Measurements from ENCODE around the gene CCDC38.
"Not testable (repeated sequence)": the region's sequence is repeated elsewhere in the genome, so short reads cannot be mapped to it uniquely, and the experiment has no call there.

CCDC38 gene

DNA sequence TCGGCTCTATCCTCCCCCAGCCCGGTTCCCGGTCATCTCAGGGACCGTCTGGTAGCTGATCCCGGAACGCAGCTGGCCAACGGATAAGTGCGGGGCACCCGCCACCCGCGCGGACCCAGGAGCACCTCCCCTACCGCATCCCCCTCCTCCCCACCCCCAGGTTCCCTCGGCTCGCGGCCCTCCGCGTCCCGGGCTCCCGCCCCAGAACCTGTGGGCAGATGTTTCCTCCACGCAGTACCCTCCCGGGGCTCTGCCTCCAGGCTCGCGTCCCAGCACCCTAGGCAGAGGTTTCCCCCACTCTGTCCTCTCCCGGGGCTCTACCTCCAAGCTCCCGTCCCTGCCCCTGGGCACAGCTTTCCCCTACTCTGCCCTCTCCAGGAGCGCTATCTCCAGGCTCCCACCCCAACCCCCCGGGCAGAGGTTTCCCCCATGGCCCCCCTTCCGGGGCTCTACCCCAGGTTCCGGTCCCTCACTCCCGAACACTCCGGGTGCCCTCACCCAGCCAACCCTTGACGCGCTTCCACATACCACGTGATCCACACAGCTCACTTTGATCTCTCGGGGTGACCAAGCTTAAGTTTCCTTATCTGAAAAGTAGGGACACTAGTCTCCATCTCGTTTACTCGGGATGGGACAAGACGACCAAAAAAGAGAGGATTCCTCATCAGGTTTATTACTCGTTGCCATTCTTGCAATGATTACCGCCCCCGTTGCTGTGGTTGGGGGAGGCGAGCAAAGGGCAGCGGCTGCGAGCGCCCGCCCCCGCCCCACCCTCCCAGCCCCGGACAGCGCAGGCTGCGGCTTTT, at the start of gene CCDC38:
CCDC38 (minus strand) TSS at position 91 of the 806 bp plus-strand sequence. CDS start 6,105 bp downstream, outside the sequence.
- DNase-seq, result peak; percentile 79

- no peak for DNase-seq
Measured at GRCh38 chr12:95990136-95990535, 47.7 kb upstream of the CCDC38 start.

- DNase-seq, result no peak
Measured at GRCh38 chr12:95989504-95990123, 47.2 kb upstream of the CCDC38 start.

- DNase-seq, result no peak
Measured at GRCh38 chr12:95988506-95989275, 46.3 kb upstream of the CCDC38 start.

GRCh38 chr12:95986635-95987570, 44.5 kb upstream of the CCDC38 start:
- DNase-seq, result no peak

DNA sequence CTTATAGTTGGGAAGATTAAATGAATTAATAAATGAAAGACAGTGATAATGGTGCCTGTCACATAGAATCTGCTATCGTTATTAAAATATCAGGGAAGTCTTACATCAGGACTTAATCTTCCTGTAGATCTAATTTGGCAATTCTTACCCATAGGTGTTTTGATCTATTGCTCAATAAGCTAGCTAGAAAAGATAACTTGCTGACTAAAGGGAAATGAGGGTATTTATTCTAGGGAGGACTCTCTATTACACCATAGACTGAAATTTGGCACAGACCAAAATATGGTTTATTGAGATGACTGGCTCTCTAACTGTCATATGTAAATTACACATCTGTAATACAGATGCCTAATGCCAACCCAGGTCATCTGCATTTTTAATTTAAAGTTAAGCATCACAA, 42.3 kb upstream of the CCDC38 start:
- DNase-seq, result no peak

GRCh38 chr12:95982602-95983001, 40.2 kb upstream of the CCDC38 start:
- no peak for DNase-seq

- DNase-seq, result no peak
Measured at GRCh38 chr12:95980437-95980836, 38.0 kb upstream of the CCDC38 start.

- DNase-seq, result no peak
Measured at GRCh38 chr12:95978774-95979173, 36.4 kb upstream of the CCDC38 start.

GRCh38 chr12:95978351-95978750, 35.9 kb upstream of the CCDC38 start:
- DNase-seq, result no peak

DNA sequence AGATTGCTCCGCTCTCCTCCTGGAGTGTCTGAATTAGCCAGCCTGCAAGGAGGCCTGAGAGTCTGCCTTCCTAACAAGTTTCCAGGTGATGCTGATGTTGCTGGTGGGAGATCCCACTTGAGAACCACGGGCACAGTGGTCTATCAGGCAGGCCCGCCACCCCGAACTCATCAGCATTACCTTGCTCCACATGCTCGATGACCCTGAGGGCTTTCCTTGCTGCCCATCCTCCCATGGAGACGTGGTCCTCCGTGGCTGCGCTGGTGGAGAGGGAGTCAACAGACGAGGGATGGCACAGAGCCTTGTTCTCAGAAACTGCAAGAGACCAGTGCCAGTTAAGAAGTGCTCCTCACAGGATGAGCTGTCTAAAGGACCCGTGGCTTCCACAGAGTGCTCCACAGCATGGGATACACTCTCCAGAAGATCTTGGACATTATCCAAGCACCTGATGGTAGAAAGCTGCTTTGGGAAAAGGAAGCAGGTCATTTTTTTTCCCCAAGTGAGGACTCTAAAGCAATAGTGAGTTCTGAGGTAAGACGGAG, 35.4 kb upstream of the CCDC38 start:
- DNase-seq, result no peak

DNA sequence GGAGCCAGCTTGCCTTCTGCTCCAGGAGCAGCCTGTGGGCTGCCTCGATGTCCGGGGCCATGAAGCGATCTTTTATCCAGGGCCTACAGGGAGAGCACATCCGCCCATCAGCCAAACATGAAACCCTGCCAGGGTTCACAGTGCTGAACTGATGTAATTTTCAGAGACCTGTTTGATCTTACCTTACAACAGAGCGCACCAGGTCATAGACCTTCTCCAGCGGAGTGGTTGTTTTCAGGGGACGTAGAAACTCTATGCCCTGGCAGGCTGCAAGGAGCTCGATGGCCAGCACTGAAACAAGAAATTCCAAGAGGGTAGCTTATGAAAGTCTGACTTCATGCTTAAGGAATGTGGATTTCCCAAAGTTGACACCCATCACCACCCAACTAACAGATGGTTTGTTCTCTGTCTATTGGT, 34.0 kb upstream of the CCDC38 start:
- DNase-seq, result no peak

DNA sequence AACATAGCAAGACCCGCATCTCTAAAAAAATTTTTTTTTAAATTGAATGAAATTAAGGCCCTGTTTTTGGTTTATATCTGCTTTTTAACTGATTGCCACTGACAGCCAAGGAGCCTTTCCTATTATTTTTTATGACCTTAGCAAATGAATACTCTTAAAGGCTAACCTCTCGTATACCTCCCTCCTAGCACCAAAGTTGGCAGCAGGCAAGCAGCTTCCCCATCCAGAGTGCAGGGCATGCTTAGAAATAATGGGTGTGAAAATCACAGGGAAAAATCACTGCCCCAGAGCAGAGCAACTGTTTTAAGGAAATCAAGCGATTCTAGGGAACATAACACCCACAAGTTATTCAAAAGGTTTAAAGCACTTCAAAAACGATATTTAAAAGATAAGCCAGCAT, 33.1 kb upstream of the CCDC38 start:
- DNase-seq, result no peak

DNA sequence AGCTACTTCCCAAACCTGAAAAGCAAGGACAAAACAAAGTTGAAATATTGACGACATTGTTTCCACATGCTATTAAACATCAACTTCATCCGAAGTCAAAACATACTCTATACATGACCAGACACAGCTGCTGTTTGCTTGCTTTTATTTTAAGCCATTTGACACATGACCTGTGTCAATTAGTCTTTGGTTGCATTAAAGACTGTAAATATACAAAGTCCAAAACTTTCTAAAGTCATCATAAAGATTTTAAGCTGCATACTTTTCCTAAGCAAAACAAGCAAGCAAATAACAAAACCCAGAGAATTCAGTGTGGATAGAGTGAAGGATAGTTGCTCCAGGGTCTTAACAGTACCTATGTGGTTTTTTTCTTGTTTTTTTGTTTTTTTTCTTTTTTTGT, 31.9 kb upstream of the CCDC38 start:
- DNase-seq, result no peak

DNA sequence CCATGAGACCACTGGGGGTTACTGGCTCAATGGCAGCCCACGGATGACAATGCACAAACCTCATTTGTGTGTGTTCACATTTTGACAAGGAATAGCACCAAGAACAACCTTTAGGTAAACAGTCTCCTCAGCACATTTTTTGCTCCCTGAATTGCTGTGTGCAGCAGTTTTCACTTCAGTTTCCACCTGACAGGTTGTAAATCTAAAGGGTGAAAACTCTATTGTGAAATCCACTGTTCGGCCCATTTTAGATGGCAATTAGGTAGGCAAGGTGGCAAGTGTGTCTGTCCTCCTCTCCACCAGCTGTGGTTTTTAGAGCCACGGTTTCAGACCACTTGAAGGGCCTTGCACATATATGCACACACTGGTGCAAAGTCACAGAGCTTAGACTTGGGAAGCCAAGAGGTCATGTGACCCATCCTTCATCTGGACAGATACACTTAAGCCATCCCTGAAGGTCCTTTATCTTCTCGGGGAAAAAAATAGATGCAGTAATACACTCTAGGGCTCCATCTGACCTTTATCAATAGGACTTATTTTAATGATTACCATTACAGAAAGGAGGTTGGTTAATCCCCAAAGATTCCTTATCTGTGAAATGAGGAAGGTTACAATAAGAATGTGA, 30.5 kb upstream of the CCDC38 start:
- DNase-seq, result no peak

DNA sequence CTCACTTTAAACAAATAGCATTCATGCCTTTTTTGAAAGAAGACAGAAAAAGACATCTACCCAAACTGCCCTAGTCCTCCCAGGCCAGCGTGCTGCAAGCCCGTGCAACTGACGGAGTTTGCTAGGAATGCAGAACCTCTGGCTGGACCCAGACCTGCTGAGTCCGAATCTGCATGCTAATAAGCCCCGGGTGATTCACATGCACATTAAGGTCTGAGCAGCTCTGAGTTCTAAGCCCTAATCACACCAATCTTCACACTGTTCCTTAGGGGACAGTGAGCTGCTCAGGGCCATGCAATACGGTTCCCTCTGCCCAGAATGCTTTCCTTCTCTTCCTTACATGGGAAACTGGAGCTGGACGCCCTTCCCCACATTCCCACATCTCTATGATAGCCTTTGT, 28.5 kb upstream of the CCDC38 start:
- no peak for DNase-seq

GRCh38 chr12:95969116-95969515, 26.7 kb upstream of the CCDC38 start:
- not testable (repeated sequence) for DNase-seq

GRCh38 chr12:95967301-95967700, 24.9 kb upstream of the CCDC38 start:
- no peak for DNase-seq

DNA sequence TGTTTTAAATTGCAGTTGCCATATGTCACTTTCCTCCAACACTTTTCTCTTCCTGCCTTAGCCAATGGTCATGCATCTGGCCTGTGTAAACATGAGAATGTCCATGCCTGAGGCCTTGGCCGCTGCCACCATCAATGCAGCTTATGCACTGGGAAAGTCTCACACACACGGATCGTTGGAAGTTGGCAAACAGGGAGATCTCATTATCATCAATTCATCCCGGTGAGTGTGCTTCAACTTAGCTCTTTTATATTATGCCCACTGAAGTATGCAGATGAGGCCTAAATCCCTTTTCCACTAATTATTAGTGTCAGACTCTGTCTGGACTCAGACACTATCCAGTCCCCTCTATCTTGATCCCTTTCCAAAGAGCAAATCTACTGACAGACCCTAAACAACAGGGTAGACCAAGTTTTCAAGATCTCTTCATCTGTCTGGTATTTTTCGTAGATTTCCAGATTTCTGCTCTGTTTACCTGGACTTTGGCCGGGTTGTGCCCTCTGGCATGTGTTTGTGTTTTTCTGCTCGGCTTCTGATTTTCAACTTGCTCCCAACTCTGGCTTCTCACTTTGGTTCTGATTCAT, 24.0 kb upstream of the CCDC38 start:
- DNase-seq, result no peak

- no peak for DNase-seq
Measured at GRCh38 chr12:95963096-95963495, 20.7 kb upstream of the CCDC38 start.

- no peak for DNase-seq
Measured at GRCh38 chr12:95962222-95962621, 19.8 kb upstream of the CCDC38 start.

Measured in activated T-cell treated with anti-CD3 and anti-CD28 coated beads, Interleukin-2, amount 50 U/mL, for 1 hour (primary cell).